HEK293 (cell line): ENCODE measurements around the gene TMEM79.

ENCODE experiments used
- KLF10 ChIP-seq: fragments of 450-650 bp; IDR thresholded peaks from 2 replicates; pipeline ENCODE4 v1.5.1; 2018; ENCODE audit warnings: missing biosample characterization, mild to moderate bottlenecking, missing genetic modification characterization
- TCF7L2 ChIP-seq: IDR thresholded peaks from 2 replicates; pipeline ENCODE4 v1.6.1; 2011; ENCODE audit warnings: low read depth, mild to moderate bottlenecking, inconsistent platforms, low read length, moderate library complexity, borderline replicate concordance
- ZNF138 ChIP-seq: fragments of 450-650 bp; formaldehyde crosslinking; IDR thresholded peaks from 2 replicates; pipeline ENCODE4 v1.5.1; 2016; ENCODE audit warnings: missing biosample characterization, missing genetic modification characterization, borderline replicate concordance
- ZNF140 ChIP-seq: fragments of 450-650 bp; formaldehyde crosslinking; IDR thresholded peaks from 2 replicates; pipeline ENCODE4 v1.5.1; 2016; ENCODE audit warnings: missing biosample characterization, missing genetic modification characterization
- ZNF157 ChIP-seq: fragments of 450-650 bp; formaldehyde crosslinking; IDR thresholded peaks from 2 replicates; pipeline ENCODE4 v1.5.1; 2016; ENCODE audit warnings: missing biosample characterization, missing genetic modification characterization
- ZNF174 ChIP-seq: fragments of 450-650 bp; formaldehyde crosslinking; IDR thresholded peaks from 2 replicates; pipeline ENCODE4 v1.5.0; 2017; ENCODE audit warnings: missing biosample characterization, mild to moderate bottlenecking, missing genetic modification characterization
- ZNF2 ChIP-seq: fragments of 450-650 bp; formaldehyde crosslinking; IDR thresholded peaks from 2 replicates; pipeline ENCODE4 v1.5.1; 2016; ENCODE audit warnings: missing biosample characterization, missing genetic modification characterization
- ZNF391 ChIP-seq: fragments of 450-650 bp; formaldehyde crosslinking; IDR thresholded peaks from 2 replicates; pipeline ENCODE4 v1.5.1; 2016; ENCODE audit warnings: low read depth, missing biosample characterization, missing genetic modification characterization, borderline replicate concordance
- ZNF394 ChIP-seq: fragments of 450-650 bp; formaldehyde crosslinking; IDR thresholded peaks from 2 replicates; pipeline ENCODE4 v1.5.1; 2016; ENCODE audit warnings: missing biosample characterization, missing genetic modification characterization, mild to moderate bottlenecking, moderate library complexity, borderline replicate concordance
- ZNF529 ChIP-seq: fragments of 450-650 bp; formaldehyde crosslinking; IDR thresholded peaks from 2 replicates; pipeline ENCODE4 v1.5.1; 2017; ENCODE audit warnings: missing genetic modification characterization, missing biosample characterization; ENCODE audit not compliant: insufficient replicate concordance
- TF ChIP-seq, protein P1 (sequence below): fragments of 450-650 bp; formaldehyde crosslinking; IDR thresholded peaks from 2 replicates; pipeline ENCODE4 v1.5.1; 2017; ENCODE audit warnings: missing biosample characterization, missing genetic modification characterization
- TF ChIP-seq, protein P2 (sequence below): fragments of 450-650 bp; formaldehyde crosslinking; IDR thresholded peaks from 2 replicates; pipeline ENCODE4 v1.5.1; 2016; ENCODE audit warnings: missing biosample characterization, missing genetic modification characterization
- TF ChIP-seq, protein P3 (sequence below): fragments of 450-650 bp; formaldehyde crosslinking; IDR thresholded peaks from 2 replicates; pipeline ENCODE4 v1.5.1; 2016; ENCODE audit warnings: missing biosample characterization, missing genetic modification characterization
- TF ChIP-seq, protein P4 (sequence below): fragments of 450-650 bp; formaldehyde crosslinking; IDR thresholded peaks from 2 replicates; pipeline ENCODE4 v1.5.1; 2016; ENCODE audit warnings: missing biosample characterization, missing genetic modification characterization
- TF ChIP-seq, protein P5 (sequence below): fragments of 450-650 bp; formaldehyde crosslinking; IDR thresholded peaks from 2 replicates; pipeline ENCODE4 v1.5.1; 2016; ENCODE audit warnings: missing biosample characterization, missing genetic modification characterization
- TF ChIP-seq, protein P6 (sequence below): fragments of 450-650 bp; formaldehyde crosslinking; IDR thresholded peaks from 2 replicates; pipeline ENCODE4 v1.5.1; 2016; ENCODE audit warnings: missing biosample characterization, missing genetic modification characterization
- TF ChIP-seq, protein P7 (sequence below): IDR thresholded peaks from 2 replicates; pipeline ENCODE4 v1.6.1; 2011; ENCODE audit warnings: mild to moderate bottlenecking, low read depth, low read length, borderline replicate concordance
- TF ChIP-seq, protein P8 (sequence below): fragments of 450-650 bp; formaldehyde crosslinking; IDR thresholded peaks from 2 replicates; pipeline ENCODE4 v1.5.1; 2016; ENCODE audit warnings: missing biosample characterization, missing genetic modification characterization, borderline replicate concordance
- TF ChIP-seq, protein P9 (sequence below): fragments of 450-650 bp; formaldehyde crosslinking; optimal IDR thresholded peaks from 2 replicates; pipeline ENCODE3; 2016; ENCODE audit warnings: missing biosample characterization, mild to moderate bottlenecking, missing genetic modification characterization

TMEM79 gene

DNA sequence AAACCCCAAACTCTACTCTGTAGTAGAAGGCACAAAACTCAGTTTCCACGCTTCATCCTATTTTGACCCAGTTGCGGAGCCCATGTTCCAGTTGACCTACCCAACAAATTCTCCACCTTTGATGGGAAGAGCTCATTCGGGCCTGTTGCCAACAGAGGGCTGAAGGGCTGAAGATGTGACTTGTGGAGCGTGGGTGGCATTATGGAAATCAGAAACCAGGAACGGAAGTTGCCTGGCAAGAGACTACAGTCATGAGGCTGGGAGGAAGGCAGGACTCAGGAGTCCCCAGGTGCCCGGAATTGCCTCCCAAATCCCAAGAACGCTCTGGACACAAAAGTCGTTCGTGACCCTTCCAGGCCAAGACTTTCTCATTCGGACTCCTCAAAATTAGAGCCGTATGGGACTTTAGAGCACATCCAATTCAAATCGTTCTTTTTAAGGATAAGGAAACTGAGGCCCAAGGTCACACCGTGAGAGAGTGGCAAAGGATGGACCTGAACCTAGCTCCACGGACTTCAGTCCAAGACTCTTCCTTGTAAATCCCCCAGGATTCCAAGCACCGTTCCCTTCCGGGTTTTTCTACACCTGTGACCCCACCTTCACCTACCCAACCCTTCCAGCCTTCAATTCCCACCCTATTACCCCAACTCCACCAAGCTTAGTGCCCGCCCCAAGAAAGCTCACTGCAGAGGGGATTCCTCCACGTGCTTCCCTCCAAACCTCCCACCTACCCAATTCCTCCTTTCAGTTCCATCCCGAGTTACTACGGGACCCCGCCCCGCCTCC, 2.2 kb upstream of the TMEM79 start (continued):
- TF ChIP-seq ZNF157 (tag by site-specific recombination) (no peak), ZNF394 (tag by site-specific recombination) (no peak), ZNF529 (tag by site-specific recombination) (no peak), ZNF2 (tag by site-specific recombination) (no peak), ZNF174 (tag by site-specific recombination) (no peak), ZNF391 (tag by site-specific recombination) (no peak), TCF7L2 (no peak), ZNF140 (tag by site-specific recombination) (no peak), KLF10 (tag by site-specific recombination) (no peak), ZNF138 (tag by site-specific recombination) (no peak)
- TF ChIP-seq, protein P1, sequence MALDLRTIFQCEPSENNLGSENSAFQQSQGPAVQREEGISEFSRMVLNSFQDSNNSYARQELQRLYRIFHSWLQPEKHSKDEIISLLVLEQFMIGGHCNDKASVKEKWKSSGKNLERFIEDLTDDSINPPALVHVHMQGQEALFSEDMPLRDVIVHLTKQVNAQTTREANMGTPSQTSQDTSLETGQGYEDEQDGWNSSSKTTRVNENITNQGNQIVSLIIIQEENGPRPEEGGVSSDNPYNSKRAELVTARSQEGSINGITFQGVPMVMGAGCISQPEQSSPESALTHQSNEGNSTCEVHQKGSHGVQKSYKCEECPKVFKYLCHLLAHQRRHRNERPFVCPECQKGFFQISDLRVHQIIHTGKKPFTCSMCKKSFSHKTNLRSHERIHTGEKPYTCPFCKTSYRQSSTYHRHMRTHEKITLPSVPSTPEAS (tag by site-specific recombination) = no peak
- TF ChIP-seq, protein P2, sequence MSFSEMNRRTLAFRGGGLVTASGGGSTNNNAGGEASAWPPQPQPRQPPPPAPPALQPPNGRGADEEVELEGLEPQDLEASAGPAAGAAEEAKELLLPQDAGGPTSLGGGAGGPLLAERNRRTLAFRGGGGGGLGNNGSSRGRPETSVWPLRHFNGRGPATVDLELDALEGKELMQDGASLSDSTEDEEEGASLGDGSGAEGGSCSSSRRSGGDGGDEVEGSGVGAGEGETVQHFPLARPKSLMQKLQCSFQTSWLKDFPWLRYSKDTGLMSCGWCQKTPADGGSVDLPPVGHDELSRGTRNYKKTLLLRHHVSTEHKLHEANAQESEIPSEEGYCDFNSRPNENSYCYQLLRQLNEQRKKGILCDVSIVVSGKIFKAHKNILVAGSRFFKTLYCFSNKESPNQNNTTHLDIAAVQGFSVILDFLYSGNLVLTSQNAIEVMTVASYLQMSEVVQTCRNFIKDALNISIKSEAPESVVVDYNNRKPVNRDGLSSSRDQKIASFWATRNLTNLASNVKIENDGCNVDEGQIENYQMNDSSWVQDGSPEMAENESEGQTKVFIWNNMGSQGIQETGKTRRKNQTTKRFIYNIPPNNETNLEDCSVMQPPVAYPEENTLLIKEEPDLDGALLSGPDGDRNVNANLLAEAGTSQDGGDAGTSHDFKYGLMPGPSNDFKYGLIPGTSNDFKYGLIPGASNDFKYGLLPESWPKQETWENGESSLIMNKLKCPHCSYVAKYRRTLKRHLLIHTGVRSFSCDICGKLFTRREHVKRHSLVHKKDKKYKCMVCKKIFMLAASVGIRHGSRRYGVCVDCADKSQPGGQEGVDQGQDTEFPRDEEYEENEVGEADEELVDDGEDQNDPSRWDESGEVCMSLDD (tag by site-specific recombination) = peak; percentile 76
- TF ChIP-seq, protein P3, sequence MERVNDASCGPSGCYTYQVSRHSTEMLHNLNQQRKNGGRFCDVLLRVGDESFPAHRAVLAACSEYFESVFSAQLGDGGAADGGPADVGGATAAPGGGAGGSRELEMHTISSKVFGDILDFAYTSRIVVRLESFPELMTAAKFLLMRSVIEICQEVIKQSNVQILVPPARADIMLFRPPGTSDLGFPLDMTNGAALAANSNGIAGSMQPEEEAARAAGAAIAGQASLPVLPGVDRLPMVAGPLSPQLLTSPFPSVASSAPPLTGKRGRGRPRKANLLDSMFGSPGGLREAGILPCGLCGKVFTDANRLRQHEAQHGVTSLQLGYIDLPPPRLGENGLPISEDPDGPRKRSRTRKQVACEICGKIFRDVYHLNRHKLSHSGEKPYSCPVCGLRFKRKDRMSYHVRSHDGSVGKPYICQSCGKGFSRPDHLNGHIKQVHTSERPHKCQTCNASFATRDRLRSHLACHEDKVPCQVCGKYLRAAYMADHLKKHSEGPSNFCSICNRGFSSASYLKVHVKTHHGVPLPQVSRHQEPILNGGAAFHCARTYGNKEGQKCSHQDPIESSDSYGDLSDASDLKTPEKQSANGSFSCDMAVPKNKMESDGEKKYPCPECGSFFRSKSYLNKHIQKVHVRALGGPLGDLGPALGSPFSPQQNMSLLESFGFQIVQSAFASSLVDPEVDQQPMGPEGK = peak; percentile 85
- TF ChIP-seq, protein P4, sequence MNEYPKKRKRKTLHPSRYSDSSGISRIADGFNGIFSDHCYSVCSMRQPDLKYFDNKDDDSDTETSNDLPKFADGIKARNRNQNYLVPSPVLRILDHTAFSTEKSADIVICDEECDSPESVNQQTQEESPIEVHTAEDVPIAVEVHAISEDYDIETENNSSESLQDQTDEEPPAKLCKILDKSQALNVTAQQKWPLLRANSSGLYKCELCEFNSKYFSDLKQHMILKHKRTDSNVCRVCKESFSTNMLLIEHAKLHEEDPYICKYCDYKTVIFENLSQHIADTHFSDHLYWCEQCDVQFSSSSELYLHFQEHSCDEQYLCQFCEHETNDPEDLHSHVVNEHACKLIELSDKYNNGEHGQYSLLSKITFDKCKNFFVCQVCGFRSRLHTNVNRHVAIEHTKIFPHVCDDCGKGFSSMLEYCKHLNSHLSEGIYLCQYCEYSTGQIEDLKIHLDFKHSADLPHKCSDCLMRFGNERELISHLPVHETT (tag by site-specific recombination) = no peak
- TF ChIP-seq, protein P5, sequence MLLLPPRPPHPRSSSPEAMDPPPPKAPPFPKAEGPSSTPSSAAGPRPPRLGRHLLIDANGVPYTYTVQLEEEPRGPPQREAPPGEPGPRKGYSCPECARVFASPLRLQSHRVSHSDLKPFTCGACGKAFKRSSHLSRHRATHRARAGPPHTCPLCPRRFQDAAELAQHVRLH = peak; percentile 82
- TF ChIP-seq, protein P6, sequence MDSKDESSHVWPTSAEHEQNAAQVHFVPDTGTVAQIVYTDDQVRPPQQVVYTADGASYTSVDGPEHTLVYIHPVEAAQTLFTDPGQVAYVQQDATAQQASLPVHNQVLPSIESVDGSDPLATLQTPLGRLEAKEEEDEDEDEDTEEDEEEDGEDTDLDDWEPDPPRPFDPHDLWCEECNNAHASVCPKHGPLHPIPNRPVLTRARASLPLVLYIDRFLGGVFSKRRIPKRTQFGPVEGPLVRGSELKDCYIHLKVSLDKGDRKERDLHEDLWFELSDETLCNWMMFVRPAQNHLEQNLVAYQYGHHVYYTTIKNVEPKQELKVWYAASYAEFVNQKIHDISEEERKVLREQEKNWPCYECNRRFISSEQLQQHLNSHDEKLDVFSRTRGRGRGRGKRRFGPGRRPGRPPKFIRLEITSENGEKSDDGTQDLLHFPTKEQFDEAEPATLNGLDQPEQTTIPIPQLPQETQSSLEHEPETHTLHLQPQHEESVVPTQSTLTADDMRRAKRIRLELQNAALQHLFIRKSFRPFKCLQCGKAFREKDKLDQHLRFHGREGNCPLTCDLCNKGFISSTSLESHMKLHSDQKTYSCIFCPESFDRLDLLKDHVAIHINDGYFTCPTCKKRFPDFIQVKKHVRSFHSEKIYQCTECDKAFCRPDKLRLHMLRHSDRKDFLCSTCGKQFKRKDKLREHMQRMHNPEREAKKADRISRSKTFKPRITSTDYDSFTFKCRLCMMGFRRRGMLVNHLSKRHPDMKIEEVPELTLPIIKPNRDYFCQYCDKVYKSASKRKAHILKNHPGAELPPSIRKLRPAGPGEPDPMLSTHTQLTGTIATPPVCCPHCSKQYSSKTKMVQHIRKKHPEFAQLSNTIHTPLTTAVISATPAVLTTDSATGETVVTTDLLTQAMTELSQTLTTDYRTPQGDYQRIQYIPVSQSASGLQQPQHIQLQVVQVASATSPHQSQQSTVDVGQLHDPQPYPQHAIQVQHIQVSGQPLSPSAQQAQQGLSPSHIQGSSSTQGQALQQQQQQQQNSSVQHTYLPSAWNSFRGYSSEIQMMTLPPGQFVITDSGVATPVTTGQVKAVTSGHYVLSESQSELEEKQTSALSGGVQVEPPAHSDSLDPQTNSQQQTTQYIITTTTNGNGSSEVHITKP (tag by site-specific recombination) = peak; percentile 57
- TF ChIP-seq, protein P7, sequence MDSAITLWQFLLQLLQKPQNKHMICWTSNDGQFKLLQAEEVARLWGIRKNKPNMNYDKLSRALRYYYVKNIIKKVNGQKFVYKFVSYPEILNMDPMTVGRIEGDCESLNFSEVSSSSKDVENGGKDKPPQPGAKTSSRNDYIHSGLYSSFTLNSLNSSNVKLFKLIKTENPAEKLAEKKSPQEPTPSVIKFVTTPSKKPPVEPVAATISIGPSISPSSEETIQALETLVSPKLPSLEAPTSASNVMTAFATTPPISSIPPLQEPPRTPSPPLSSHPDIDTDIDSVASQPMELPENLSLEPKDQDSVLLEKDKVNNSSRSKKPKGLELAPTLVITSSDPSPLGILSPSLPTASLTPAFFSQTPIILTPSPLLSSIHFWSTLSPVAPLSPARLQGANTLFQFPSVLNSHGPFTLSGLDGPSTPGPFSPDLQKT = no peak
- TF ChIP-seq, protein P8, sequence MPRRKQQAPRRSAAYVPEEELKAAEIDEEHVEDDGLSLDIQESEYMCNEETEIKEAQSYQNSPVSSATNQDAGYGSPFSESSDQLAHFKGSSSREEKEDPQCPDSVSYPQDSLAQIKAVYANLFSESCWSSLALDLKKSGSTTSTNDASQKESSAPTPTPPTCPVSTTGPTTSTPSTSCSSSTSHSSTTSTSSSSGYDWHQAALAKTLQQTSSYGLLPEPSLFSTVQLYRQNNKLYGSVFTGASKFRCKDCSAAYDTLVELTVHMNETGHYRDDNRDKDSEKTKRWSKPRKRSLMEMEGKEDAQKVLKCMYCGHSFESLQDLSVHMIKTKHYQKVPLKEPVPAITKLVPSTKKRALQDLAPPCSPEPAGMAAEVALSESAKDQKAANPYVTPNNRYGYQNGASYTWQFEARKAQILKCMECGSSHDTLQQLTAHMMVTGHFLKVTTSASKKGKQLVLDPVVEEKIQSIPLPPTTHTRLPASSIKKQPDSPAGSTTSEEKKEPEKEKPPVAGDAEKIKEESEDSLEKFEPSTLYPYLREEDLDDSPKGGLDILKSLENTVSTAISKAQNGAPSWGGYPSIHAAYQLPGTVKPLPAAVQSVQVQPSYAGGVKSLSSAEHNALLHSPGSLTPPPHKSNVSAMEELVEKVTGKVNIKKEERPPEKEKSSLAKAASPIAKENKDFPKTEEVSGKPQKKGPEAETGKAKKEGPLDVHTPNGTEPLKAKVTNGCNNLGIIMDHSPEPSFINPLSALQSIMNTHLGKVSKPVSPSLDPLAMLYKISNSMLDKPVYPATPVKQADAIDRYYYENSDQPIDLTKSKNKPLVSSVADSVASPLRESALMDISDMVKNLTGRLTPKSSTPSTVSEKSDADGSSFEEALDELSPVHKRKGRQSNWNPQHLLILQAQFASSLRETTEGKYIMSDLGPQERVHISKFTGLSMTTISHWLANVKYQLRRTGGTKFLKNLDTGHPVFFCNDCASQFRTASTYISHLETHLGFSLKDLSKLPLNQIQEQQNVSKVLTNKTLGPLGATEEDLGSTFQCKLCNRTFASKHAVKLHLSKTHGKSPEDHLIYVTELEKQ (tag by site-specific recombination) = no peak
- TF ChIP-seq, protein P9, sequence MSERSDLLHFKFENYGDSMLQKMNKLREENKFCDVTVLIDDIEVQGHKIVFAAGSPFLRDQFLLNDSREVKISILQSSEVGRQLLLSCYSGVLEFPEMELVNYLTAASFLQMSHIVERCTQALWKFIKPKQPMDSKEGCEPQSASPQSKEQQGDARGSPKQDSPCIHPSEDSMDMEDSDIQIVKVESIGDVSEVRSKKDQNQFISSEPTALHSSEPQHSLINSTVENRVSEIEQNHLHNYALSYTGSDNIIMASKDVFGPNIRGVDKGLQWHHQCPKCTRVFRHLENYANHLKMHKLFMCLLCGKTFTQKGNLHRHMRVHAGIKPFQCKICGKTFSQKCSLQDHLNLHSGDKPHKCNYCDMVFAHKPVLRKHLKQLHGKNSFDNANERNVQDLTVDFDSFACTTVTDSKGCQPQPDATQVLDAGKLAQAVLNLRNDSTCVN (tag by site-specific recombination) = no peak
